Lung microvascular endothelial cell (primary cell): ENCODE measurements around the gene PCBD1. TPM values are rescaled to one million over a fixed set of nuclear protein-coding genes. Genes with fewer than 3 reads are reported as not detected.
A peak's percentile ranks its signal among the peaks of the same experiment; 100 is the strongest.
"Not testable (repeated sequence)": the region's sequence is repeated elsewhere in the genome, so short reads cannot be mapped to it uniquely, and the experiment has no call there.

ENCODE experiments used
- DNase-seq, 2 donors: peaks; one replicate each; pipeline versions ENCODE4 v3.0.0 to v3.0.0-alpha.2; 2010; ENCODE audit warnings: low read depth in 2 of 2
- total RNA-seq: library from RNA; depleted of rRNA; stranded (reverse); fragments of >200 nt; gene quantifications from 2 replicates; pipeline ENCODE4 v1.2.1, GENCODE V29; 2014

Gene PCBD1
- total RNA-seq, 1 donor from 2014 or later, result 67.9 TPM

GRCh38 chr10:70866424-70866823 is 21.9 kb downstream of the PCBD1 start:
- no peak for DNase-seq

- no peak for DNase-seq
These were observed 23.4 kb downstream of the PCBD1 start for GRCh38 chr10:70864935-70865334.

DNA sequence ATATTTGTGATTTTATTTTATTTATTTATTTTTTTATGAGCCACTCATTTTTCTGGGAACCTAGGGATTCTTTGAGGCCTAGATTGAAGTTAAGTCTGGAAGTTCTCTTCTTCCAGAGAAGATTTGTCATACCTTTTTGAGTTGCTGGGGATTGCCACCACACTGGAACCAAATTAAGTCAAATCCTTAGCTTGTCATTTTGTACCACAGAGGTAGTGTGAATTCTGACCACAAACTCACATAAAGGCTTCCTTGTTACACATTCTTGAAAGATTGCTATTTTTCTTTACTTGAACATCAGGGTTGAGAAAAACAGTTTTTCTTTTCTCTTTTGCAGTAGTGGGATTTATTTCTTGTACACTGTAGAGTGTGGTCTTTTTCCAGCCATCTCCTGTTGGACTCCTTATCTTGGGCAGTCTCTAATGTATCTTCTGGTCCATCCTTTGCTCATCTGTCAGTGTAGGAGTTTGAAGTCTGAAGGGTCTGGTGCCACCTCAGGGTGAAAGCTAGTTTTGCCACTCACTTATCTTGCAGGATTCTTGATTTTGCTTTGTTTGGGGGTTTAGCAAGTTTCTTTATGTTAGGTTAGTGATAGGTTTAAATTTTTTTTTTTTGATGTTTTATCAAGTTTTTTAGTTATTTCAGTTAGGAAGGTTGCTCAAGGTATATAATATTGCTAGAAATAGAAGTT is 24.8 kb downstream of the PCBD1 start:
- no peak for DNase-seq

DNA sequence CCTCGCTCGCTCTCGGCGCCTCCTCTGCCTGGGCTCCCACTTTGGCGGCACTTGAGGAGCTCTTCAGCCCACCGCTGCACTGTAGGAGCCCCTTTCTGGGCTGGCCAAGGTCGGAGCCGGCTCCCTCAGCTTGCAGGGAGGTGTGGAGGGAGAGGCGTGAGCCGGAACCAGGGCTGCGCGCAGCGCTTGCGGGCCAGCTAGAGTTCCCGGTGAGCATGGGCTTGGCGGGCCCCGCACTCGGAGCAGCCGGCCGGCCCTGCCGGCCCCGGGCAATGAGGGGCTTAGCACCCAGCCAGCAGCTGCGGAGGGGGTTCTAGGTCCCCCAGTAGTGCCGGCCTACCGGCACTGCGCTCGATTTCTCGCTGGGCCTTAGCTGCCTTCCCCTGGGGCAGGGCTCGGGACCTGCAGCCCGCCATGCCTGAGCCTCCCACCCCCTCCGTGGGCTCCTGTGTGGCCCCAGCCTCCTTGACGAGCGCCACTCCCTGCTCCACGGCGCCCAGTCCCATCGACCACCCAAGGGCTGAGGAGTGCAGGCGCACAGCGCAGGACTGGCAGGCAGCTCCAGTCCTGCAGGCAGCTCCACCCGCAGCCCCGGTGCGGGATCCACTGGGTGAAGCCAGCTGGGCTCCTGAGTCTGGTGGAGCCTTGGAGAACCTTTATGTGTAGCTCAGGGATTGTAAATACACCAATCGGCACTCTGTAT is 26.7 kb downstream of the PCBD1 start:
- not testable (repeated sequence) for DNase-seq

- no peak for DNase-seq
These were observed 29.6 kb downstream of the PCBD1 start for GRCh38 chr10:70858759-70859158.

GRCh38 chr10:70856454-70856853 is 31.9 kb downstream of the PCBD1 start:
- no peak for DNase-seq

GRCh38 chr10:70853457-70853856 is 34.9 kb downstream of the PCBD1 start:
- DNase-seq, result no peak

DNA sequence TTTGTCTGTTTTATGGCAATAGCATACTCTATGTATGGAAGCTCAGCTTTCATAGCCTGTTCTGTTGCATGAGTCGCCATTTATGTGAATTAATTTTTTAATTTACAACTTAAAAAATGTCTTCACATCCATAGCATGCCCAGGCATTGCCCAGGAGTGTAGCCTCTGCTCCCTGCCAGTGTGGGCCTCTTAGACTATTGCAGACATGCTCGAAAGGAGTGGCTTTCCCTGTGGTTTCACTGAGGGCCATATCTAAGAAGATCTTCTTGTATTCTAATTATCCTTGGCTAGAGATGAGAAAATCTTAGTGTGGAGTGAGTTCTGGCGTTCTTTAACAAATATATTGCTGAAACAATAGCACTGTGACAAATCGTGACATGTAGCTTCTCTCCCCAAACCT is 35.3 kb downstream of the PCBD1 start:
- no peak for DNase-seq

DNA sequence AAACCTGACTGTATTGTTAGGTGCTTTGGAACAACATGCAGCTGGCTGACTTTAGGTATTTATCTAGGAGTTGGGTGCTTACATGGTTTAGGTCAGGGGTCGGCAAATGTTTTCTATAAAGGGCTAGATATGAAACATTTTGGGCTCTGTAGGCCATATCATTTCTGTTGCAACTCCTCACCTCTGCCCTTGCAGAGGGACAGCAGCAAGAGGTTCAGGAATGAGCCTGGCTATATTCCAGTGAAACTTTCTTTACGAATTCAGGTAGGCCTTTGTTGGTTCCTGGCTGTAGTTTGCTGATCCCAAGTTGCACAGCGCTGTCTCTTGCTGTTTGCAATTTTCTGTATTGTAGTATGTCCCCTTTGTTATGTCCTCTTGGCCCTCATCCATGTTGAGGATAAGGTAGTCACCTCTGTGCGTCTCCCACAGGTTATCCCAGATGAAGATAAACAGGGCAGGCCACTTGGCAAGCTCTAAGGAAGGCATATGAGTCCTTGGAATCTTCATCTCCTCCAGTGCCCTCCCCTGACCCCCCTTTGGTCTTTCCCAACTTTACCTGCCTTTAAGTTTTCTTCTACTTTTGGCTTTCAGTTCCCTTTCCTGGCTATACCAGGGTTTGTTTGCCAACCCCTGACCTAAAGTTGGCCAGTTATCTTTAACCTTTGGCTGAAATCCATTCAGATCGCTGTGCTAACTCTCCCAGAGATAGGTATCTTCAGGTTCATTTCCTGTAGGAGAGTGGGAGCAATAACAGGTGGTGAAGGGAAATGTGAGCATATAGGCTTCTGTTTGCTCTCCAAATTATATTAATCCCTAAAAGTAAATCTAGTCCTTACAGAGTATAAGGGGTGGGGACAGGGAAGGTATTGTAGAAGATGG is 36.5 kb downstream of the PCBD1 start:
- no peak for DNase-seq

DNA sequence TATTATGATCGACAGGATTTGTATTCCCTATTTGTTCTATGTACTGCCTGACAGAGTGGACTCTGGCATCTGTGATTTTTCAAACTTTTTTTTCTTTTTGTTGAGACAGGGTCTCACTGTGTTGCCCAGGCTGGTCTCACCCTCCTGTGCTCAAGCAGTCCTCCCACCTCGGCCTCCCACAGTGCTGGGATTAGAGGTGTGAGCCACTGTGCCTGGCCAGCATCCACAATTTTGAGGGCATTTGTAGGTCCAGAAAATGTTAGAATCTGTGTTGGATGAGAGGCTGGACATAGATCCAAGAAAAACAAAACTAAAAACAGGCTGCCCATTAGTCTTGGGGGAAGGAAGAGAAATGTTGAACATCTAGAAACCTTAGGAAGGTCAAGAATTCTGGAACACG is 38.3 kb downstream of the PCBD1 start:
- DNase-seq, result no peak

DNA sequence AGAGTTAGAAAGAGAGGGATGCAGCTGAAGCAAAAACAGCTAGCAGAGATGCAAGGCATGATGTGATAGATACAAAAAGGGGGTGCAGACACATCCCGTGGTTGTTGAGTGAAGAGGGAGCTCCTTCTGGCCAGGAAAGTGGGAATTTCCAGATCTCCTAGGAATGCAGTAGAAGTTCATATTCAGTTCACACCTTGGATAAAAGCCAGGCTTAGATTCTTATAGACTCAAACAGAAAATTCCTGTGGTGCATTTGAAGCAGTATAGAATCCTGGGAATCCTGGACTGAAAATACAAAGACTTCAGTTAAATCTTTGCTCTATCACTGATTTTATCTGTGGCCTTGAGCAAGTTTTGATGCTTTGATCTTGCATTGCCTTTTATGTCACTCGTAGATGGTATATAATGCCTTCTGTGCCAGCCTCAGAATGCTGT is 38.8 kb downstream of the PCBD1 start:
- DNase-seq, result peak in 1 of 2 donors; percentile 80

GRCh38 chr10:70847659-70848360 is 40.6 kb downstream of the PCBD1 start:
- DNase-seq, result no peak

- no peak for DNase-seq
These were observed 41.6 kb downstream of the PCBD1 start for GRCh38 chr10:70846795-70847194.

GRCh38 chr10:70845816-70846215 is 42.5 kb downstream of the PCBD1 start:
- no peak for DNase-seq

DNA sequence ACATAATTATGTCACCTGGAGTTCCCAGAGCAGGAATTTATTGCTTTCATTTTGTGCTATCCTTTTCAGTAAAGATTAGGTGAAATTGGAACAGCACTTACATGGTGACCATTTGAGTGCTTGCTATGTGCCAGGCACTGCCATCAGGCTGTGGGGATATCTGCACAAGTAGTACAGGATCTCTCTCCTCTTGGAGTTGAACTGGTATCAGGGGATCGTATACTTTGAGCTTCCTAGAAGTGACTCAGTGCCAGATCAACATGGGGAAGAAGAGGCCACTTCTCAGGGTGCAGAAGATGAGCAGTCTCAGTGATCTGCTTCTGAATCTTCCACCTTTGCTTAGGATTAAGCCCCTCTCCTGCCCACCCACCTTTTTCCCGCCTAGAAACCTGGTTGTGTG is 43.1 kb downstream of the PCBD1 start:
- no peak for DNase-seq

DNA sequence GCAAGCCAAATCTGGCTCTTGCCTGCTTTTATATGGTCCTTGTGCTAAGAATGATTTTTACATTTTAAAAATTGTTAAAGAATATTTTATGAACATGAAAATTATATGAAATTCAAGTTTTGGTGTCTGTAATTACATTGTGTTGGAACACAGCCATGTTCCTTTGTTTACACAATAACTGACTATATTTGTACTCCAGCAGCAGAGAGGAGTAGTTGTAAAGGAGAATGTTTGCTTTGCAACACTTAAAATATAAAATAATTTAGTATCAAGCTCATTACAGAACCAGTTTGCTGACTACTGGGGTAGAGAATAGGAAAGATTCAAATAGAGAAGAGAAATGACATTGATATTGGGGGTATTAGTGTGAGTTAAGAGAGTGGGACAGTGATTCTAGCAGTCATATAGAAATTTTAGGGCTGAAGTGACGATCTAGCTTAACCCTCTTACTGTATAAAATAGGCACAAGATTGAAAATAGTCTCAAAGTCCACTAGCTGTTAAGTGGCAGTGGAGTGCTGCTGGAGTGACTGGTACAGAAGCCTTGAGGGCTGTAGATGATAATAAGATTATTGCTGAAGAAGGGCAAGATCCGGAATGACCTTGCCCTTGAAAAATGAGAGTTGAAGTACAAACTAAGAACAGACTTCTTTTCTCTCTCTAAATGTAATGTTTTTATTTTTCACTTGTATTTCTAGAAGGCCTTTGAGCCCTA is 44.4 kb downstream of the PCBD1 start:
- no peak for DNase-seq

GRCh38 chr10:70843333-70843732 is 45.0 kb downstream of the PCBD1 start:
- no peak for DNase-seq

- DNase-seq, result no peak
These were observed 47.5 kb downstream of the PCBD1 start for GRCh38 chr10:70840836-70841235.

- no peak for DNase-seq
These were observed 50.0 kb downstream of the PCBD1 start for GRCh38 chr10:70838270-70838805.

GRCh38 chr10:70837660-70838059 is 50.7 kb downstream of the PCBD1 start:
- DNase-seq, result no peak

DNA sequence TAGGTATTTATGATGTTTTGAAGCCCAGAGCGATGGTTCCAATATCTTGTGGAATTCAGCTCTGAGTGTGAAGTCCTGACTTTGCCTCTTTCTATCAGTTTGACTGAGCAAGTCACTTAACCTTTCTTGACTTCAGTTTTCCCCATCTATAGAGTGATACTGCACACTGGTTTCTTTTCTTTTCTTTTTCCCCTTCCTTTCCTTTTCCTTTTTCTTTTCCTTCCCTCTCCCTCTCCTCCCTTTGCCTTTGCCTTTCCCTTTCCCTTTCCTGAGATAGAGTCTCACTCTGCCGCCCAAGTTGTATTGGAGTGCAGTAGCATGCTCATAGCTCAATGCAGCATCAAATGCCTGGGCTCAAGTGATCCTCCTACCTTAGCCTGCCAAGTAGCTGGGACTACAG is 52.0 kb downstream of the PCBD1 start:
- DNase-seq, result no peak
